ENCODE data around the gene IL31RA.
"Not testable (repeated sequence)": the region's sequence is repeated elsewhere in the genome, so short reads cannot be mapped to it uniquely, and the experiment has no call there.

Gene IL31RA

DNA sequence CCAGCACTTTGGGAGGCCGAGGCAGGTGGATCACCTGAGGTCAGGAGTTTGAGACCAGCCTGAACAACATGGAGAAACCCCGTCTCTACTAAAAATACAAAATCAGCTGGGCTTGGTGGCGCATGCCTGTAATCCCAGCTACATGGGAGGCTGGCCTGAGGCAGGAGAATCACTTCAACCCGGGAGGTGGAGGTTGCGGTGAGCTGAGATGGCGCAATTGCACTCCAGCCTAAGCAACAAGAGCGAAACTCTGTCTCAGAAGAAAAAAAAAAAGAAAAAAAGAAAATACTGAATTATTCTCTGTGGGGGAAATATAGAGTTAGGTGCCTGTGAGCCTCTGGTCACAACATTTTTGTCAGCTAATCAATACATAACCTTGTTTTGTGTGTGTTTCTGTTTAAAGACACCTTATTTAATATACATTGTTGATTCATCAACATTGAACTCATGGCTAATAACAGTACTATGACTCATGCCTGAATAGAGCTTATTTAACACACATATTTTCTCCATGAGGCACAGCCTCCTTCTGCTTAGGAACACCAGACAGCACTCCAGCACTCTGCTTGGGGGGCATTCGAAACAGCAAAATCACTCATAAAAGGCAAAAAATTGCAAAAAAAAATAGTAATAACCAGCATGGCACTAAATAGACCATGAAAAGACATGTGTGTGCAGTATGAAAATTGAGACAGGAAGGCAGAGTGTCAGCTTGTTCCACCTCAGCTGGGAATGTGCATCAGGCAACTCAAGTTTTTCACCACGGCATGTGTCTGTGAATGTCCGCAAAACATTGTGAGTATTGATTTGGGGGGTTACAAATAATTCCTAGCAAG is at the start of gene IL31RA:
Gene IL31RA, plus strand, starts transcription at position 519 of the 836 bp plus-strand sequence. Its CDS starts 214 bp downstream, at position 733.
- no peaks in the 10 kb centered on the region for H3K9me2 ChIP-seq (replicated peaks; ENCODE audit: low read depth, low read length)
- TF ChIP-seq, protein P1, sequence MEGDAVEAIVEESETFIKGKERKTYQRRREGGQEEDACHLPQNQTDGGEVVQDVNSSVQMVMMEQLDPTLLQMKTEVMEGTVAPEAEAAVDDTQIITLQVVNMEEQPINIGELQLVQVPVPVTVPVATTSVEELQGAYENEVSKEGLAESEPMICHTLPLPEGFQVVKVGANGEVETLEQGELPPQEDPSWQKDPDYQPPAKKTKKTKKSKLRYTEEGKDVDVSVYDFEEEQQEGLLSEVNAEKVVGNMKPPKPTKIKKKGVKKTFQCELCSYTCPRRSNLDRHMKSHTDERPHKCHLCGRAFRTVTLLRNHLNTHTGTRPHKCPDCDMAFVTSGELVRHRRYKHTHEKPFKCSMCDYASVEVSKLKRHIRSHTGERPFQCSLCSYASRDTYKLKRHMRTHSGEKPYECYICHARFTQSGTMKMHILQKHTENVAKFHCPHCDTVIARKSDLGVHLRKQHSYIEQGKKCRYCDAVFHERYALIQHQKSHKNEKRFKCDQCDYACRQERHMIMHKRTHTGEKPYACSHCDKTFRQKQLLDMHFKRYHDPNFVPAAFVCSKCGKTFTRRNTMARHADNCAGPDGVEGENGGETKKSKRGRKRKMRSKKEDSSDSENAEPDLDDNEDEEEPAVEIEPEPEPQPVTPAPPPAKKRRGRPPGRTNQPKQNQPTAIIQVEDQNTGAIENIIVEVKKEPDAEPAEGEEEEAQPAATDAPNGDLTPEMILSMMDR (conservative IDR thresholded peaks at IDR 0.05; ENCODE audit: low read length), result no peak
- TF ChIP-seq EZH2phosphoT487 (IDR thresholded peaks at IDR 0.05; ENCODE audit: borderline replicate concordance), result no peak
- no peak within 1 kb of the TSS for H3K4me3 ChIP-seq (ENCODE audit: low read length, poor library complexity, severe bottlenecking)
- no peak within 1 kb of the TSS for H3K4me2 ChIP-seq (ENCODE audit: low read depth, low read length, poor library complexity, severe bottlenecking)
- H3K4me1 ChIP-seq (ENCODE audit: insufficient read depth, low read length, poor library complexity, severe bottlenecking), result peaks cover 9% of the 10 kb centered on the region
- no peaks in the 10 kb centered on the region for H3F3A ChIP-seq (ENCODE audit: low read depth)
- no peaks in the 10 kb centered on the region for H3K9me3 ChIP-seq (ENCODE audit: insufficient read depth, low read depth, low read length)
- peaks cover 5% of the 10 kb centered on the region for H3K27me3 ChIP-seq (ENCODE audit: insufficient read depth, low read length, poor library complexity, severe bottlenecking)
- no peak within 1 kb of the TSS for H3K9ac ChIP-seq (ENCODE audit: low read depth, low read length, poor library complexity, severe bottlenecking)
- no peaks in the 10 kb centered on the region for H3K79me2 ChIP-seq (ENCODE audit: insufficient read depth, low read length)
- no peaks in the 10 kb centered on the region for H4K20me1 ChIP-seq (ENCODE audit: insufficient read depth, low read length, poor library complexity, severe bottlenecking)
- H3K36me3 ChIP-seq (ENCODE audit: insufficient read depth, low read length), result no peaks in the 10 kb centered on the region
- no peak within 1 kb of the TSS for H2AFZ ChIP-seq (ENCODE audit: low read length)

DNA sequence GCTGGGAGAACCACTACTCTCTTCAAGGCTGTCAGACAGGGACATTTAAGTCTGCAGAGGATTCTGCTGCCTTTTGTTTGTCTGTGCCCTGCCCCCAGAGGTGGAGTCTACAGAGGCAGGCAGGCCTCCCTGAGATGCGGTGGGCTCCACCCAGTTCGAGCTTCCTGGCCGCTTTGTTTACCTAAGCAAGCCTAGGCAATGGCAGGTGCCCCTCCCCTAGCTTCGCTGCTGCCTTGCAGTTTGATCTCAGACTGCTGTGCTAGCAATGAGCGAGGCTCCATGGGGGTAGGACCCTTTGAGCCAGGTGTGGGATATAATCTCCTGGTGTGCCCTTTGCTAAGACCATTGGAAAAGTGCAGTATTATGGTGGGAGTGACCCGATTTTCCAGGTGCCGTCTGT is 42.3 kb upstream of the IL31RA start:
- not testable (repeated sequence) for H3K9ac ChIP-seq (ENCODE audit: low read depth, low read length, poor library complexity, severe bottlenecking); H3K9me3 ChIP-seq (ENCODE audit: insufficient read depth, low read depth, low read length); H3K4me1 ChIP-seq (ENCODE audit: insufficient read depth, low read length, poor library complexity, severe bottlenecking); H3K4me3 ChIP-seq (ENCODE audit: low read length, poor library complexity, severe bottlenecking); H3K79me2 ChIP-seq (ENCODE audit: insufficient read depth, low read length); H4K20me1 ChIP-seq (ENCODE audit: insufficient read depth, low read length, poor library complexity, severe bottlenecking); H3K36me3 ChIP-seq (ENCODE audit: insufficient read depth, low read length); H3K9me2 ChIP-seq (replicated peaks; ENCODE audit: low read depth, low read length); H2AFZ ChIP-seq (ENCODE audit: low read length); H3K4me2 ChIP-seq (ENCODE audit: low read depth, low read length, poor library complexity, severe bottlenecking); H3F3A ChIP-seq (ENCODE audit: low read depth); H3K27me3 ChIP-seq (ENCODE audit: insufficient read depth, low read length, poor library complexity, severe bottlenecking)

DNA sequence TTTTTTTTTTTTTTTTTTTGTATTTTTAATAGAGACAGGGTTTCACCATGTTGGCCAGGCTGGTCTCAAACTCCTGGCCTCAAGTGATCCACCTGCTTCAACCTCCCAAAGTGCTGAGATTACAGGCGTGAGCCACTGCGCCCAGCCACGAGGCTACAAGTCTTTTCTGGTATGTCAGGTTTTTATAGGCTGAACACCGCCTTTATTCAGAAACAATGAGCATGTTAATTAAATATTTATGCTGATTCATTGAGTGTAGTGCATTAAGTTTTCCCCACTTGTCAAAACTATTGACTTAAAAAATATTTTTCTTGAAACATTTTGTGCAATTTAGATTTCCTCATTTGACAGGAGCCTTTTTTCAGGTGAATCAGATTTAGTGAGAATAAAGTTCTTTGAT is 35.2 kb upstream of the IL31RA start:
- H2AFZ ChIP-seq (ENCODE audit: low read length); H3K4me1 ChIP-seq (ENCODE audit: insufficient read depth, low read length, poor library complexity, severe bottlenecking); H3K4me2 ChIP-seq (ENCODE audit: low read depth, low read length, poor library complexity, severe bottlenecking): not testable (repeated sequence)

DNA sequence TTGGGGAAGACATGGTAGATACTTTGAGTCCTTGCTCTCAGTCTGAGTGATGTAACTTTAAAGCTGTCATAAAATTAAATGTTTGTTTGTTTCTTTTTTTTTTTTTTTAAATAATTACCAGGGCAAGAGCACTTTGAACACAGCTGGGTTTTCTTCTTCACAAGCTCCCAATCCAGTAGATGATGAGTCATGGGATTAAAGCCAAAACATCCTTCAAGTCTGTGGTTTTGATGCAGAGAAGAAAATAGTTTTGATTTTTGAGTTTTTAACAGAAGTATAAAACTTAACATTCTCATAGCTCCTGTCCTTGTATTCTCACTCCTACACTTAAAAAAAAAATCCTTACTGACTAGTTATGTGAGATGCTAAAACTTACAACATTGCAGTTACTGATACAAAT is 34.8 kb upstream of the IL31RA start:
- no peaks in the 10 kb centered on the region for H3K9me2 ChIP-seq (replicated peaks; ENCODE audit: low read depth, low read length)
- H3K4me1 ChIP-seq (ENCODE audit: insufficient read depth, low read length, poor library complexity, severe bottlenecking), result no peaks in the 10 kb centered on the region
- no peak overlapping the region for H3K4me3 ChIP-seq (ENCODE audit: low read length, poor library complexity, severe bottlenecking)
- H3K9me3 ChIP-seq (ENCODE audit: insufficient read depth, low read depth, low read length), result no peaks in the 10 kb centered on the region
- no peaks in the 10 kb centered on the region for H3K27me3 ChIP-seq (ENCODE audit: insufficient read depth, low read length, poor library complexity, severe bottlenecking)
- H3F3A ChIP-seq (ENCODE audit: low read depth), result no peaks in the 10 kb centered on the region
- no peaks in the 10 kb centered on the region for H3K79me2 ChIP-seq (ENCODE audit: insufficient read depth, low read length)
- H4K20me1 ChIP-seq (ENCODE audit: insufficient read depth, low read length, poor library complexity, severe bottlenecking), result no peaks in the 10 kb centered on the region
- H2AFZ ChIP-seq (ENCODE audit: low read length), result no peak overlapping the region
- H3K4me2 ChIP-seq (ENCODE audit: low read depth, low read length, poor library complexity, severe bottlenecking), result no peak overlapping the region
- no peaks in the 10 kb centered on the region for H3K36me3 ChIP-seq (ENCODE audit: insufficient read depth, low read length)
- TF ChIP-seq, protein P1 (conservative IDR thresholded peaks at IDR 0.05; ENCODE audit: low read length), result no peak
- H3K9ac ChIP-seq (ENCODE audit: low read depth, low read length, poor library complexity, severe bottlenecking), result no peak overlapping the region

More for the DNA sequence above, 35.2 kb upstream of the IL31RA start:
- not testable (repeated sequence) for H3K9ac ChIP-seq (ENCODE audit: low read depth, low read length, poor library complexity, severe bottlenecking); H3K27me3 ChIP-seq (ENCODE audit: insufficient read depth, low read length, poor library complexity, severe bottlenecking); H3K9me2 ChIP-seq (replicated peaks; ENCODE audit: low read depth, low read length); H3K36me3 ChIP-seq (ENCODE audit: insufficient read depth, low read length); H3F3A ChIP-seq (ENCODE audit: low read depth); H3K4me3 ChIP-seq (ENCODE audit: low read length, poor library complexity, severe bottlenecking); H3K9me3 ChIP-seq (ENCODE audit: insufficient read depth, low read depth, low read length); H3K79me2 ChIP-seq (ENCODE audit: insufficient read depth, low read length); H4K20me1 ChIP-seq (ENCODE audit: insufficient read depth, low read length, poor library complexity, severe bottlenecking)
